WTC11 (cell line): ENCODE results near the gene B9D2. TPM values are rescaled to one million over a fixed set of nuclear protein-coding genes. Genes with fewer than 3 reads are reported as not detected.

ENCODE experiments used
- ATAC-seq: fragments of 200-7000 bp; cut with Tn5 transposase; 2 replicates; pipeline ENCODE4 v1.10.0; 2021; ENCODE audit warnings: mild to moderate bottlenecking, moderate library complexity
- CTCF ChIA-PET: fragments of 300-600 bp; sonication (Branson Sonifier 250); formaldehyde crosslinking; loops from one replicate; lab custom pipeline; 2021; ENCODE audit warnings: antibody characterized with exemption; lab: Charles Lee
- POLR2A ChIA-PET: fragments of 350-600 bp; sonication (Branson Sonifier 250); formaldehyde crosslinking; loops from one replicate; lab custom pipeline; 2021; ENCODE audit warnings: antibody characterized with exemption; lab: Charles Lee
- DNase-seq: peaks from one replicate; pipeline ENCODE4 v3.0.0; 2021; ENCODE audit warnings: low spot score
- H3K27ac Mint-ChIP-seq: 2 replicates; pipeline ENCODE4 v1.8.0; 2021; ENCODE audit warnings: mixed read lengths
- H3K27me3 Mint-ChIP-seq: 2 replicates; pipeline ENCODE4 v1.8.0; 2021; ENCODE audit warnings: low read depth, mild to moderate bottlenecking, moderate library complexity, mixed read lengths
- H3K36me3 Mint-ChIP-seq: 2 replicates; pipeline ENCODE4 v1.8.0; 2021; ENCODE audit warnings: mixed read lengths
- H3K4me1 Mint-ChIP-seq: 2 replicates; pipeline ENCODE4 v1.8.0; 2022; ENCODE audit warnings: mixed read lengths
- H3K4me3 Mint-ChIP-seq: 2 replicates; pipeline ENCODE4 v1.8.0; 2021; ENCODE audit warnings: mild to moderate bottlenecking, moderate library complexity, mixed read lengths
- H3K9me3 Mint-ChIP-seq: 2 replicates; pipeline ENCODE4 v1.8.0; 2021; ENCODE audit warnings: mixed read lengths
- ATF2 ChIP-seq: sonication (generic); formaldehyde crosslinking; IDR thresholded peaks from 2 replicates; pipeline ENCODE4 v1.8.1; 2022; ENCODE audit warnings: low read depth, missing genetic modification reagents, borderline replicate concordance
- CREM ChIP-seq: sonication (generic); formaldehyde crosslinking; IDR thresholded peaks from 2 replicates; pipeline ENCODE4 v1.8.1; 2022; ENCODE audit warnings: mild to moderate bottlenecking, missing genetic modification reagents, moderate library complexity
- FOXJ3 ChIP-seq: sonication (generic); formaldehyde crosslinking; IDR thresholded peaks from 2 replicates; pipeline ENCODE4 v1.9.0; 2021; ENCODE audit warnings: missing genetic modification reagents, mild to moderate bottlenecking, borderline replicate concordance
- FOXK1 ChIP-seq: sonication (generic); formaldehyde crosslinking; IDR thresholded peaks from 2 replicates; pipeline ENCODE4 v1.8.0; 2022; ENCODE audit warnings: mild to moderate bottlenecking, moderate library complexity, missing genetic modification reagents
- NR1H2 ChIP-seq: sonication (generic); formaldehyde crosslinking; IDR thresholded peaks from 2 replicates; pipeline ENCODE4 v1.9.0; 2021; ENCODE audit warnings: mild to moderate bottlenecking, moderate library complexity, missing genetic modification reagents
- PRDM15 ChIP-seq: sonication (generic); formaldehyde crosslinking; IDR thresholded peaks from 2 replicates; pipeline ENCODE4 v1.8.0; 2022; ENCODE audit warnings: missing genetic modification reagents
- TP53 ChIP-seq: sonication (generic); formaldehyde crosslinking; IDR thresholded peaks from 2 replicates; pipeline ENCODE4 v1.8.1; 2023; ENCODE audit warnings: mild to moderate bottlenecking, missing genetic modification reagents
- ZNF263 ChIP-seq: sonication (generic); formaldehyde crosslinking; IDR thresholded peaks from 2 replicates; pipeline ENCODE4 v1.8.1; 2022; ENCODE audit warnings: low read depth, mild to moderate bottlenecking, moderate library complexity, missing genetic modification reagents
- ZNF416 ChIP-seq: fragments of 250-450 bp; sonication (Bioruptor Pico); IDR thresholded peaks from 2 replicates; pipeline ENCODE4 v1.9.0; 2021; ENCODE audit warnings: mild to moderate bottlenecking, inconsistent platforms
- ZNF532 ChIP-seq: fragments of 250-450 bp; sonication (Bioruptor Pico); IDR thresholded peaks from 2 replicates; pipeline ENCODE4 v1.9.0; 2021; ENCODE audit warnings: mild to moderate bottlenecking, borderline replicate concordance
- total RNA-seq: library from RNA; stranded (reverse); gene quantifications from 3 replicates; pipeline ENCODE4 v1.2.3, GENCODE V29; 2021
- TF ChIP-seq, protein P1 (sequence below): sonication (generic); formaldehyde crosslinking; IDR thresholded peaks from 2 replicates; pipeline ENCODE4 v1.8.0; 2023; ENCODE audit warnings: missing genetic modification reagents, mild to moderate bottlenecking, borderline replicate concordance
- TF ChIP-seq, protein P2 (sequence below): sonication (generic); formaldehyde crosslinking; IDR thresholded peaks from 2 replicates; pipeline ENCODE4 v1.8.1; 2023; ENCODE audit warnings: mild to moderate bottlenecking, moderate library complexity, missing genetic modification reagents
- TF ChIP-seq, protein P3 (sequence below): fragments of 250-450 bp; sonication (Bioruptor Pico); IDR thresholded peaks from 2 replicates; pipeline ENCODE4 v1.9.0; 2021; ENCODE audit warnings: moderate library complexity, mild to moderate bottlenecking, inconsistent platforms, borderline replicate concordance

Gene B9D2
- total RNA-seq, 1 experiment from 2014 or later: 4.7 TPM

DNA sequence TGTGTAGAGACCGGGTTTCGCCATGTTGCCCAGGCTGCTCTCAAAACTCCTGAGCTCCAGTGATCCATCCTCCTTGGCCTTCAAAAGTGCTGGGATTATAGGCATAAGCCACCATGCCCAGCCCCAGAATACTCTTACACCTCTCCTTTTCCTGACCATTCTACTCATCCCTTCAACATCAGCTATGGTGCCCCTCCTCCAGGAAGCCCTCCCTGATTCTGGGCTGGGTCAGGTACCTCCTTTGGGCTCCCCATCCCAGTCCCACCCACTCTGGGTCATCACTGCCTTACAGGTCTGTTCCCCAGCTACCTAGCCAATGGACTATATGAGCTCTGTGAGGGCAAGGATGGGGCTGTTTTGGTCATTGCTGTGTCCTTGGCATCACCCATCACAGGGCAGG is 19.8 kb downstream of the B9D2 start (continued):
- TF ChIP-seq, protein P1, sequence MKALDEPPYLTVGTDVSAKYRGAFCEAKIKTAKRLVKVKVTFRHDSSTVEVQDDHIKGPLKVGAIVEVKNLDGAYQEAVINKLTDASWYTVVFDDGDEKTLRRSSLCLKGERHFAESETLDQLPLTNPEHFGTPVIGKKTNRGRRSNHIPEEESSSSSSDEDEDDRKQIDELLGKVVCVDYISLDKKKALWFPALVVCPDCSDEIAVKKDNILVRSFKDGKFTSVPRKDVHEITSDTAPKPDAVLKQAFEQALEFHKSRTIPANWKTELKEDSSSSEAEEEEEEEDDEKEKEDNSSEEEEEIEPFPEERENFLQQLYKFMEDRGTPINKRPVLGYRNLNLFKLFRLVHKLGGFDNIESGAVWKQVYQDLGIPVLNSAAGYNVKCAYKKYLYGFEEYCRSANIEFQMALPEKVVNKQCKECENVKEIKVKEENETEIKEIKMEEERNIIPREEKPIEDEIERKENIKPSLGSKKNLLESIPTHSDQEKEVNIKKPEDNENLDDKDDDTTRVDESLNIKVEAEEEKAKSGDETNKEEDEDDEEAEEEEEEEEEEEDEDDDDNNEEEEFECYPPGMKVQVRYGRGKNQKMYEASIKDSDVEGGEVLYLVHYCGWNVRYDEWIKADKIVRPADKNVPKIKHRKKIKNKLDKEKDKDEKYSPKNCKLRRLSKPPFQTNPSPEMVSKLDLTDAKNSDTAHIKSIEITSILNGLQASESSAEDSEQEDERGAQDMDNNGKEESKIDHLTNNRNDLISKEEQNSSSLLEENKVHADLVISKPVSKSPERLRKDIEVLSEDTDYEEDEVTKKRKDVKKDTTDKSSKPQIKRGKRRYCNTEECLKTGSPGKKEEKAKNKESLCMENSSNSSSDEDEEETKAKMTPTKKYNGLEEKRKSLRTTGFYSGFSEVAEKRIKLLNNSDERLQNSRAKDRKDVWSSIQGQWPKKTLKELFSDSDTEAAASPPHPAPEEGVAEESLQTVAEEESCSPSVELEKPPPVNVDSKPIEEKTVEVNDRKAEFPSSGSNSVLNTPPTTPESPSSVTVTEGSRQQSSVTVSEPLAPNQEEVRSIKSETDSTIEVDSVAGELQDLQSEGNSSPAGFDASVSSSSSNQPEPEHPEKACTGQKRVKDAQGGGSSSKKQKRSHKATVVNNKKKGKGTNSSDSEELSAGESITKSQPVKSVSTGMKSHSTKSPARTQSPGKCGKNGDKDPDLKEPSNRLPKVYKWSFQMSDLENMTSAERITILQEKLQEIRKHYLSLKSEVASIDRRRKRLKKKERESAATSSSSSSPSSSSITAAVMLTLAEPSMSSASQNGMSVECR (CRISPR knock-in tag): no peak
- TF ChIP-seq, protein P2, sequence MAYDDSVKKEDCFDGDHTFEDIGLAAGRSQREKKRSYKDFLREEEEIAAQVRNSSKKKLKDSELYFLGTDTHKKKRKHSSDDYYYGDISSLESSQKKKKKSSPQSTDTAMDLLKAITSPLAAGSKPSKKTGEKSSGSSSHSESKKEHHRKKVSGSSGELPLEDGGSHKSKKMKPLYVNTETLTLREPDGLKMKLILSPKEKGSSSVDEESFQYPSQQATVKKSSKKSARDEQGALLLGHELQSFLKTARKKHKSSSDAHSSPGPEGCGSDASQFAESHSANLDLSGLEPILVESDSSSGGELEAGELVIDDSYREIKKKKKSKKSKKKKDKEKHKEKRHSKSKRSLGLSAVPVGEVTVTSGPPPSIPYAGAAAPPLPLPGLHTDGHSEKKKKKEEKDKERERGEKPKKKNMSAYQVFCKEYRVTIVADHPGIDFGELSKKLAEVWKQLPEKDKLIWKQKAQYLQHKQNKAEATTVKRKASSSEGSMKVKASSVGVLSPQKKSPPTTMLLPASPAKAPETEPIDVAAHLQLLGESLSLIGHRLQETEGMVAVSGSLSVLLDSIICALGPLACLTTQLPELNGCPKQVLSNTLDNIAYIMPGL (CRISPR knock-in tag): no peak
- no peak for TF ChIP-seq PRDM15 (CRISPR knock-in tag)
- TF ChIP-seq TP53: no peak
- TF ChIP-seq CREM (CRISPR knock-in tag): no peak

DNA sequence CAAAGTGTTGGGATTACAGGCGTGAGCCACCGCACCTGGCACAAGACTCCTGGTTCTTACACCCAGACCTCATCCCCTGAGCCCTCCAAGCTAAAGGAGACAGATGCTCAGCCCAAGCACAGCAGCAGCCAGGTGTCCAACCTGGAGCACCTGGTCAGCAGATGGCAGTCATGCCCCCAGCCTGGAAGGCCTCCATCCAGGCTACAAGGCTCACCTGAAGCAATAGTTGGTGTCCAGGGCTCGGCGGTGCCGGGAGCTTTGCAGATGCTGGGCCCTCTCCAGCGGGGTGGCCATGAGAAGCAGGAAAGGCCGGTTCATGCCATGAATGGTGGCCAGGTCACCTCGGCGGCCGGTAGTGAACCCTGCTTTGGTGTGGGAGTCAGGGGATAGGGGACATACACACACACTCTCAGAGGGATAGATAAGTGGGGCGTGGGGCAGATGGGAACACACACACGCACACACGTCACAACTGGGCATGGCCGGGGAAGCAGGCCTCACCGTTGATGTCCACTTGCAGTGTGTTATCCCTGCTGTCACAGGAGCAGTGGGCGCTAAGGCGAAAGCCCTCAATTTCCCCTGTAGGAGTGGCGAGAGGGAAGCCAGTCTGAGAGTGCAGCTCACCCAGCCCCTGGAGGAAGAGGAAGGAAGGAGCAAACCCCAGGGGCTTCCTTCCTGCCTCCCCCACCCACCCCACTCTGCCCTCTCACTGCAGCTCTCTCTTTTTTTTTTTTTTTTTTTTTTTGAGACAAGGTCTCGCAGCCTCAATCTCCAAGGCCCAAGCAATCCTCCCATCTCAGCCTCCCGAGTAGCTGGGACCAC is 22.1 kb downstream of the B9D2 start:
- H3K27ac Mint-ChIP-seq: no peak overlapping the region
- peak; percentile 89 for ATAC-seq
- no peak overlapping the region for H3K4me3 Mint-ChIP-seq
- TF ChIP-seq NR1H2 (CRISPR knock-in tag) (no peak), CREM (CRISPR knock-in tag) (no peak), ATF2 (CRISPR knock-in tag) (no peak), ZNF263 (CRISPR knock-in tag) (no peak)
- no peaks in the 10 kb centered on the region for H3K4me1 Mint-ChIP-seq
- ChIA-PET CTCF (interaction anchor here (0.5 to 2.8 kb wide), 29 partner anchors 9 to 1826 kb away, joined by 3 to 49 read pairs (median 5); partner anchors contain the start of genes B3GNT8, B9D2 and DMAC2), POLR2A (no interaction called here)
- DNase-seq: peak; percentile 56
- no peaks in the 10 kb centered on the region for H3K27me3 Mint-ChIP-seq
- H3K9me3 Mint-ChIP-seq: no peaks in the 10 kb centered on the region
- H3K36me3 Mint-ChIP-seq: no peaks in the 10 kb centered on the region

DNA sequence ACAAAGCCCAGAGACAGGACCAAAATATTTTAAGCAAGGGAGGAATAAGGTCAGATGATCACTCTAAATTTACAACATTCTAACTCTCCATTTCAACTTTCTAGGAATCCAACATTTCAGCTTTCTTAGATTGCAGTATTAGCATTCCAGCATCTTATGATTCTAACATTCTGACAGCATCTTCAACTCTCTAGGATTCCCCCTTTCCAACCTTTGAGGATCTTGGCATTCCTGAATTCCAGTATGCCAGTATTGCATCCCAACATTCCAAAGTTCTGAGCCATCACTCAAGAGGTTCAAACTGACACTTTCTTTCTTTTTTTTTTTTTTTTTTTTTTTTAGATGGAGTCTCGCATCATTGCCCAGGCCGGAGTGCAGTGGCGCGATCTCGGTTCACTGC is 24.0 kb downstream of the B9D2 start:
- H3K27me3 Mint-ChIP-seq: no peaks in the 10 kb centered on the region
- H3K27ac Mint-ChIP-seq: no peak overlapping the region
- POLR2A ChIA-PET: no interaction called here
- H3K9me3 Mint-ChIP-seq: no peaks in the 10 kb centered on the region
- no peaks in the 10 kb centered on the region for H3K36me3 Mint-ChIP-seq
- no peak for DNase-seq
- CTCF ChIA-PET: interaction anchor here (0.7 kb wide), 1 partner anchor 1101 kb away, joined by 6 read pairs; no protein-coding TSS in a partner anchor
- ATAC-seq: no peak
- no peaks in the 10 kb centered on the region for H3K4me1 Mint-ChIP-seq
- H3K4me3 Mint-ChIP-seq: no peak overlapping the region
- TF ChIP-seq ZNF532 (CRISPR knock-in tag) (no peak), ZNF416 (CRISPR knock-in tag) (no peak), FOXJ3 (no peak), FOXK1 (CRISPR knock-in tag) (no peak)
- TF ChIP-seq, protein P3, sequence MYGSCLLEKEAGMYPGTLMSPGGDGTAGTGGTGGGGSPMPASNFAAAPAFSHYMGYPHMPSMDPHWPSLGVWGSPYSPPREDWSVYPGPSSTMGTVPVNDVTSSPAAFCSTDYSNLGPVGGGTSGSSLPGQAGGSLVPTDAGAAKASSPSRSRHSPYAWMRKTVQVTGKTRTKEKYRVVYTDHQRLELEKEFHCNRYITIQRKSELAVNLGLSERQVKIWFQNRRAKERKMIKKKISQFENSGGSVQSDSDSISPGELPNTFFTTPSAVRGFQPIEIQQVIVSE (CRISPR knock-in tag): no peak
